Measurements from ENCODE around the gene UBR3.
"Not testable (repeated sequence)": the region's sequence is repeated elsewhere in the genome, so short reads cannot be mapped to it uniquely, and the experiment has no call there.

UBR3 gene

DNA sequence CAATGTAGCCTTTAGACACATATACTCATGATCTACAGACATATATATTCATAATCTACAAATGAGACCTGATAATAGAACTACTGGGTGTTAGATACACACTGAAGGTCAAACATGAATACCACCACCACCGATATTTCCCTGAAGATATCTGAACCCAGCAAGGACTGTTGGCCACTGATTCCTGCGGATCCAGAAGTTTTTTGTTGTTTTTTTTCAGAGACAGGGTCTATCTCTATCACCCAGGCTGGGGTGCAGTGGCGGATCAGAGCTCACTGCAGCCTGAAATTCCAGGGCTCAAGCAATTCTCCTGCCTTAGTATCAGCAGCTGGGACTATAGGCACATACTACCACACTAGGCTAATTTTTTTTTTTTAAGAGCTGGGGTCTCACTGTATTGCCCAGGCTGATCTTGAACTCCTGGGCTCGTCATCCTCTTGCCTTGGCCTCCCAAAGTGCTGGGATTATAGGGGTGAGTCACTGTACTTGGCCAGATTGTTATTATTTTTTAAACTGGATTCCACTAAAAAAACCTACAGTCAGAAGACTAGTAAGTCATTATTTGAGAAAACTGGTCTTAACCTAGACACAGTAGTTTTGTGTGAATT lies 4.4 kb upstream of the UBR3 start:
- FAIRE-seq, result no peak

GRCh38 chr2:169823996-169824372 lies 3.3 kb upstream of the UBR3 start:
- no peak for FAIRE-seq

- no peak for FAIRE-seq
Measured at GRCh38 chr2:169824373-169825333, 2.6 kb upstream of the UBR3 start, which contains the start of gene METTL5. Gene METTL5 (minus strand): TSS chr2:169824905. CDS start chr2:169824597, 308 bp downstream.

DNA sequence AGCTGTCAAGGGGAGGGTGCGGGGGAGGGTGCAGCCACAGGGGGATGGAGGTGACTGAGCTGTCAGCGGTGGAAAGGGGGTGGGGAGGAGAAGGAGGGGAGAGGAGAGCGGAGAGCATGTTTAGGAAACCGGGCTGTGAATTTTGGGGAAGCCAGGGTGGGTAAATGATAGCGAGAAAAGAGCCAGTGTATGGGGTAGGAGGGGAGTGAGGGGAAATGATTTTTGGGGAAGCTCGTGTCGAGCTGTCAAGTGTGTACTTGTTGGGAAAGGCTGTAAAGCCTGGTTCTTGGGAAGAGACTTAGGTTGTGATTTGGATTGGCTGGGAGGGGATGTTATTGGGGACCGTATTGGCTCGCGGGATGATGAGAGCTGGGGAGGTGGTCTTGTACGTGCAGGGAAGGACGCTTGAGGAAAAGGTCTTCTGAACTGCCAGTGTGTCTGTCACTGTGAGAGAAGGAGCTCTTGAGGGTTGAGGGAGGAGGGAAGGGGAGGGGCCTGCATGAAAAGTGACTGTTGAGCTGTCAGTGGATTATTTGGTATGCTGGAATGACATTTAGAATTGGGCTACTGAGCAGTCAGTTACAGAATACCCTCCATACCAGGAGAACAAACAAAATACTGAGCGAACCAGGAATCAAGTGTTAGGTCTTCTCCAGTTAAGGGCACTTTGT lies 1.0 kb downstream of the UBR3 start:
- FAIRE-seq, result no peak

DNA sequence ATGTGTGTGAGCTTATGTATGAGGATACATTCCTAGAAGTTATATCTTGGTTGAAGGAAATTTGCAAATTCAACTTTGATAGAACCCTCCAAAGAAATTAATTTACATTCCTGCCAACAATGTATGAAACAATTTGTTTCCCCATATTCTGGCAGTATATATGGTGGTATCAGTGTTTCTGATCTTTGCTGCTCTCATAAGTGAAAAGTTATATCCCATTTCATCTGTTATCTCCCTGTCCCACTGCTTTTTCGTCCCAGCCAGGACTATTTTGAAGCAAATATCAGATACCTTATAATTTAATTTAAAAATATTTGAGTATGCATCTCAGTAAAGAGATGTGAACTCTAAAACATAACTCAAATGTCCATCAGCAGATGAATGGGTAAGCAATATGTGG lies 7.1 kb downstream of the UBR3 start:
- no peak for FAIRE-seq

GRCh38 chr2:169838743-169839489 lies 11.7 kb downstream of the UBR3 start:
- no peak for FAIRE-seq

DNA sequence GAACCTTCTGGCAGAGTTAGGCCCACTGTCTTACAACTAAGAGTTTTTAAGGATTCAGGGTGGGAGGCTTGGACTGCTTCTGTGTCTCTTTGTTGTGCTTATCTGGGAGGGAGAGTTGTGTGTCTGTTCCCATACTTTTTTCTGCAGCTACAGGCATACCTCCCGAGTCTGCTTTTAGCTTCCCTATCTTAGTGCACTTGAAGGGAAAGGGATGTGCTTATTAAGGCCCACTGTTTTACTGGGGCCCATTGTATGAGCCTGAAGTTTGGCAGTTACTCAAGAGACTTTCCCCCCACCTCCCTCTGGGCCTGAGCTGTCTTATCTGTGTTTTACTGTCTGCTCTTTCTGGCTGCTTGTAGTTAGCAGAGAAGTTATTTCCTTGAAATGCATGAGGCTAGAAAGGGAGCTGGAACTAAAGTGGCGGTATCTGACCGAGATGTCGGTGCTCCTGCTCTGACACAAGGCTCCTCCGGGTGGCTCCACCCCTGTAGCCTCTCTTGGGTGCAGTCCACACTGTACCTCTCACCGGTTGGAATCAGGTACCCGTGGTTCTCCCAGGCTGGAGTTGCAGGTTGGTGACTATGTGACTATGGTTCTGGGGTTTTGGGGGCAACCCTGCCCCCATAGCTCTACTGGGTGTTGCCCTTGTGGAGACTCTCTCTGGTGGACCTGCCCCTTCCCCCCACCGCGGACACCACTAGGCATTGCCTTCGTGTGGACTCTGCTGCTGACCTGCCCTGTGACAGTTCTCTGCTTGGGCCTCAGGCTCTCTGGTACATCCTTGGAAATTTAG lies 12.9 kb downstream of the UBR3 start:
- no peak for FAIRE-seq

GRCh38 chr2:169840747-169841142 lies 13.5 kb downstream of the UBR3 start:
- no peak for FAIRE-seq

DNA sequence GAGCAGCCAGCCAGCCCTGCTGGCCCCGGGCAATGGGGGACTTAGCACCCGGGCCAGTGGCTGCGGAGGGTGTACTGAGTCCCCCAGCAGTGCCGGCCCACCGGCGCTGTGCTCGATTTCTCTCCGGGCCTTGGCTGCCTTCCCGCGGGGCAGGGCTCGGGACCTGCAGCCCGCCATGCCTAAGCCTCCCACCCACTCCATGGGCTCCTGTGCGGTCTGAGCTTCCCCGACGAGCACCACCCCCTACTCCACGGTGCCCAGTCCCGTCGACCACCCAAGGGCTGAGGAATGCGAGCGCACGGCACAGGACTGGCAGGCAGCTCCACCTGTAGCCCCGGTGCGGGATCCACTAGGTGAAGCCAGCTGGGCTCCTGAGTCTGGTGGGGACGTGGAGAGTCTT lies 14.4 kb downstream of the UBR3 start:
- not testable (repeated sequence) for FAIRE-seq

DNA sequence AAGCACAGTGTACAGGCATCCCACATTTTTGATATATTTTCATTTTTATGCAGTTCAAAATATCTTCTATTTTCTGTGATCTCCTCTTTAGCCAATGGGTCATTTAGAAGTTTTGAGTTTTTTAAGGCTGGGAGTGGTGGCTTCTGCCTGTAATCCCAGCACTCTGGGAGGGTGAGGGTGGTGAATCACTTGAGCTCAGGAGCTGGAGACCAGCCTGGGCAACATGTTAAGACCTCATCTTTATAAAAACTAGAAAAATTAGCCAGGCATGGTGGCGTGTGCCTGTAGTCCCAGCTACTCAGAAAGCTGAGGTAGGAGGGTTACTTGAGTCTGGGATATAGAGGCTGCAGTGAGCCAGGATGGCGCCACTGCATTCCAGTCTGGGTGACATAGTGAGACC lies 17.8 kb downstream of the UBR3 start:
- no peak for FAIRE-seq

GRCh38 chr2:169848959-169849693 lies 21.9 kb downstream of the UBR3 start:
- not testable (repeated sequence) for FAIRE-seq

DNA sequence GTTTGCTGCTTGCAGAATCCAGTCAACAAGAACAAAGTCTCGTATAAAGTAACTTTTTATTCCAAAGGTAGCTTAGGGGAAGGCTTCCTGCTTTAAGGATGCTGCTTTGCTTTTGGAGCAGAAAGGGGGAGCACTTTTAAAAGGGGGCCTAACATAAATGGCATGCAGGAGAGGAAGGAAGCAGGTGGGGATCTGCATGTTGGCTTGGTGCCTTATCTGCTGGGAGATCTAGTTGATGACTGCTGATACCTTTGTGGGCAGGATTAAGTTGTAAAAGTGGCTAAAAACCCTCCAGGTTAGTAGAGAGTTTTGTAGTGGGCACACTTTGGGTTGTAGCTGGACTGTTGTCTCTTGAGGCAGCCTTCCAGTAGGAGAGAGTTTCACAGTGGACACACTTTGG lies 22.5 kb downstream of the UBR3 start:
- no peak for FAIRE-seq

DNA sequence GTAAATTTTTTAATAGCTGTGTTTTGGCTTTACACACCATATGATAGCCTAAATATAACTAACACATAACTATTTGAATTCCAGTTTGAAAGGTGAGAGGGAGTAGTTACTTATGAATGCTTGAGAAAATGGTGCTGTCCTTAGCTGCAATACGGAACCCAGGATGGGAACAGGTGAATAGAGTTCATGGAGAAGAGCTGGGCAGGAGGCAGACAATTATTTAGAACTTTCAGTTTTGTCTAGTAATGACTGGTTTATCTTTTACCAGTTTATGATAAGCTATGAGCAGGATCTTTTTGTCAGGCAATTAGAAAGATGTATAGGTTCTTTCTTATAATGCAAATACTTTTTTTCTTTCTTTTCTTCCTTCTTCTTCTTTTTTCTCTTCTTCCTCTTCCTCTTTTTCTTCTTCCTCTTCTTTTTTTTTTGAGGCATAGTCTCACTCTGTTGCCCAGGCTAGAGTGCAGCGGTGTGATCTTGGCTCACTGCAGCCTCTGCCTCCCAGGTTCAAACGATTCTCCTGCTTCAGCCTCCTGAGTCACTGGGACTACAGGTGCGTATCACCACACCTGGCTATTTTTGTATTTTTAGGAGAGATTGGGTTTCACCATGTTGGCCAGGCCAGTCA lies 25.9 kb downstream of the UBR3 start:
- no peak for FAIRE-seq

DNA sequence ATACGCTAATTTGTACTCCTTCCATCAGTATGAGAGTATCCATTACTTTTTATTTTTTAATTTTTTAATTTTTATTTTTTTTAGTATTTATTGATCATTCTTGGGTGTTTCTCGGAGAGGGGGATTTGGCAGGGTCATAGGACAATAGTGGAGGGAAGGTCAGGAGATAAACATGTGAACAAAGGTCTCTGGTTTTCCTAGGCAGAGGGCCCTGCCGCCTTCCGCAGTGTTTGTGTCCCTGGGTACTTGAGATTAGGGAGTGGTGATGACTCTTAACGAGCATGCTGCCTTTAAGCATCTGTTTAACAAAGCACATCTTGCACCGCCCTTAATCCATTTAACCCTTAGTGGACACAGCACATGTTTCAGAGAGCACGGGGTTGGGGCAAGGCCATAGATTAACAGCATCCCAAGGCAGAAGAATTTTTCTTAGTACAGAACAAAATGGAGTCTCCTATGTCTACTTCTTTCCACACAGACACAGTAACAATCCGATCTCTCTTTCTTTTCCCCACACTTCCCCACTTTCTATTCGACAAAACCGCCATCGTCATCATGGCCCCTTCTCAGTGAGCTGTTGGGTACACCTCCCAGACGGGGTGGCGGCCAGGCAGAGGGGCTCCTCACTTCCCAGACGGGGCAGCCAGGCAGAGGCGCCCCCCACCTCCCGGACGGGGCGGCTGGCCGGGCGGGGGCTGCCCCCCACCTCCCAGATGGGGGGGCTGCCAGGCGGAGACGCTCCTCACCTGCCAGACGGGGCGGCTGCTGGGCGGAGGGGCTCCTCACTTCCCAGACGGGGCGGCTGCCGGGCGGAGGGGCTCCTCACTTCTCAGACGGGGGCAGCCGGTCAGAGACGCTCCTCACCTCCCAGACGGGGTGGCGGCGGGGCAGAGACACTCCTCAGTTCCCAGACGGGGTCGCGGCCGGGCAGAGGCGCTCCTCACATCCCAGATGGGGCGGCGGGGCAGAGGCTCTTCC lies 28.3 kb downstream of the UBR3 start:
- FAIRE-seq, result not testable (repeated sequence)

DNA sequence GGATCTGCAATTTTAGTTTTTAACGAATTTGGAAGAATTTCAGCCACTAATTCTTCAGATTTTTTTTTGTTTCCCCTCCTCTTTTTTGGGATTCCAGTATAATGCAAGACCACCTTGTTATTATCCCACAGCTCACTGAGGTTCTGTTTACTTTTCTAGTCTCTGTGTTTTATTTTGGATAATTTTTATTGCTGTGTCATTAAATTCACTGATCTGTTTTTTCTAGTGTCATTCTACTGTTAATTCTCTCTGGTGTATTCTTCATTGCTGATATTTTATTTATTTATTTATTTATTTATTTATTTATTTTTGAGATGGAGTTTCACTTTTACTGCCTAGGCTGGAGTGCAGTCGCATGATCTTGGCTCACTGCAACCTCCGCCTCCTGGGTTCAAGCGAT lies 32.2 kb downstream of the UBR3 start:
- no peak for FAIRE-seq

DNA sequence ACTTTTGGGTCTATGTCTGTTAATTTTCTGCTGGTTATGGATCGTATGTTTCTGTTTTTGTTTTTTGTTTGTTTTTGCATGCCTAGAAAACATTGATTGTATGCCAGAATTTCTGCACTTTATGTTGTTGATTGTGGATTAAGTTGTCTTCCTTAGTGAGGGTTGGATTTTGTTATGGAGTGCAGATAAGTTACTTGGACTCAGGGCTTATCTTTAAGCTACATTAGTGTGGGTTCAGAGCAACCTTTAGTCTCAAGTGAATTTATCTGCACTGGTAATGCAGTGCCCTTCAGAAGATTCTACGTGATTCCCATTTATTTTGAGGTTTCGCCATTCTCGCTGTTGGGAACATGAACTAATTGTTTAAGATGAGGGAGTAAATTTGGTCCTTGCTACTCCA lies 32.9 kb downstream of the UBR3 start:
- no peak for FAIRE-seq

DNA sequence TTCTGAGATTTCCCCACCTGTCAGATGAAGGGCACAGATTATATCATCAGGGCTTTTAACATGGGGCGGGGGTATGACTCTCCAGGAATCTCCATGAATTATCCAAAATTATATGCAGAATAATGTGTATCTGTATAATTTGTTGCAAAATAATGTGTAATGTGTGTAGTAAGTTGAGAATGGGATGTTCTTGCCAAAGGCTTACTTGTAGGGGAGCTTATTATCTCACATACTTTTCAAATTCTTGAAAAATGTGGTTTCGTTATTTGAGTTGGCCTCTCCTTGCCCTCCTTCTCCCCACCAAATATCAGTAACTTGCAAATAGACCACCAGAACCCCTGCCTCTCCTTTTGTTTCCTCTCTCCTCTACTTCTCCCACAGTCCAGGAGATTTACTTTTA lies 35.6 kb downstream of the UBR3 start:
- no peak for FAIRE-seq

DNA sequence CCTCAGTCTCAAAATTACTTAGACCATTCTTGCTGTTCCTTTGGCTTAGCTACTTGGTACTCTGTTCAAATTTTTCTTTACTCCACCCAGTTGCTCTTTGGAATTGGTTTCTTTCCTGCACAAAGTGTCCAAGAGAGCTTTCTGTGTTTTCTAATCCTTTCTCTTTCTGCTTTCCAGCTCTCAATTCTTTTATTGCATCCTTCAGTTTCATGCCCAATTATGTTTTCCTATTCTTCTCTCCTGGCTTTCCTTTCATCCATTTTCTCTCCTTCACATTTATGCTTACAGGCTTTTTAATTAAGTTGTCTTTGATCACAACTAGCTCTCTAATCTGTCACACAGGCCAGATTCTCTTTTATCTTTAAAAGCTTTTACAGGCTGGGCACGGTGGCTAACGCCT lies 38.2 kb downstream of the UBR3 start:
- no peak for FAIRE-seq

DNA sequence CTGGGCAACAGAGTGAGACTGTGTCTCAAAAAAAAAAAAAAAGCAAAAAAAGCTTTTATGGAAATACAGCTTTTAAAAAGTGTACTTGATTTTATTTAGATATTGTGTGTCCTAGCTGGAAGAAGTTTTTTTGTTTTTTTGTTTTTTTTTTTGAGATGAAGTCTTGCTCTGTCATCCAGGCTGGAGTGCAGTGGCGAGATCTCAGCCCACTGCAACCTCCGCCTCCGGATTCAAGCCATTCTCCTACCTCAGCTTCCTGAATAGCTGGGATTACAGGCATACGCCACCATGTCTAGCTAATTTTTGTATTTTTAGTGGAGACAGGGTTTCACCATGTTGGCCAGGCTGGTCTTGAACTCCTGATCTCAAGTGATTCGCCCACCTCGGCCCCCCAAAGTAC lies 39.0 kb downstream of the UBR3 start:
- FAIRE-seq, result not testable (repeated sequence)

DNA sequence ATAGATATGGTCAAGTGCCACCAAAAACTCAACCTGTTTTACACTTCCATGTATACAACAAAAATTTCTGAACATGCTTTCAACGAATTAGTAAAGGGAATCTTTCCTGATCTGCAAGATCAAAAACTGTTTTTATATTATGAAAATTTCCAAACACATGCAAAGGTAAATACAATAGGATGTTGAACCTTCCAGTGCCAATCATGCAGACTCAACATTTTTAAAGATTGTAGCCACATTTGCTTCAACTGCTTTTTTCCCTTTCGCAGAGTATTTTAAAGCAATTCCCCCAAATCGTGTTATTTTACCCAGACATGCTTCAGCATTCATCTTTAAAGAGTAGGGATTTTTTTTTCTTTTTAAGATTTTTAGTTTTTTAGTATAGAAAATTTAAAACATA lies 40.3 kb downstream of the UBR3 start:
- FAIRE-seq, result no peak
